GM12801 (cell line): ENCODE data around the gene PRSS16.

Experiments used
- TF ChIP-seq, protein P1 (sequence below): IDR thresholded peaks from one replicate; pipeline ENCODE4 v1.5.1; 2011; ENCODE audit warnings: control low read depth; ENCODE audit not compliant: insufficient read length; ENCODE audit errors: extremely low read depth

PRSS16 gene

DNA sequence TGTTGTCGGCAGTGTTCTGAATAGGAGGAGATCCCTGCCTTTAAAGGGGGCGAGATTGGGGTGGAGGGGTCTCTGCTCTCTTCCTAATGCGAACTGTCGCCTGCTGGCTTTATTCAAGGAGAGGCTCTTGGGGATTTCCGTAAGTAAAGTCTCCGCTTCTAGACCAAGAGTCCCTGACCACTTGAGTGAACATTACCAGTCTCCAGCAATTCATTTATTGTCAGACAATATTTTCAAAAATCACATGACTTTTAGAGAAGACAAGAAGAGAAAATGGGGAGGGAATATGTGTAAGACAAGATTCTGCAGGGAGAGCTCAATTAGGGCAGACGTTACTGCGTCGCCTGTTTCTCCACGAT, 43.3 kb downstream of the PRSS16 start:
- TF ChIP-seq, protein P1, sequence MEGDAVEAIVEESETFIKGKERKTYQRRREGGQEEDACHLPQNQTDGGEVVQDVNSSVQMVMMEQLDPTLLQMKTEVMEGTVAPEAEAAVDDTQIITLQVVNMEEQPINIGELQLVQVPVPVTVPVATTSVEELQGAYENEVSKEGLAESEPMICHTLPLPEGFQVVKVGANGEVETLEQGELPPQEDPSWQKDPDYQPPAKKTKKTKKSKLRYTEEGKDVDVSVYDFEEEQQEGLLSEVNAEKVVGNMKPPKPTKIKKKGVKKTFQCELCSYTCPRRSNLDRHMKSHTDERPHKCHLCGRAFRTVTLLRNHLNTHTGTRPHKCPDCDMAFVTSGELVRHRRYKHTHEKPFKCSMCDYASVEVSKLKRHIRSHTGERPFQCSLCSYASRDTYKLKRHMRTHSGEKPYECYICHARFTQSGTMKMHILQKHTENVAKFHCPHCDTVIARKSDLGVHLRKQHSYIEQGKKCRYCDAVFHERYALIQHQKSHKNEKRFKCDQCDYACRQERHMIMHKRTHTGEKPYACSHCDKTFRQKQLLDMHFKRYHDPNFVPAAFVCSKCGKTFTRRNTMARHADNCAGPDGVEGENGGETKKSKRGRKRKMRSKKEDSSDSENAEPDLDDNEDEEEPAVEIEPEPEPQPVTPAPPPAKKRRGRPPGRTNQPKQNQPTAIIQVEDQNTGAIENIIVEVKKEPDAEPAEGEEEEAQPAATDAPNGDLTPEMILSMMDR: no peak

- TF ChIP-seq, protein P1: no peak
Measured at GRCh38 chr6:27293436-27294098, 46.1 kb downstream of the PRSS16 start.

DNA sequence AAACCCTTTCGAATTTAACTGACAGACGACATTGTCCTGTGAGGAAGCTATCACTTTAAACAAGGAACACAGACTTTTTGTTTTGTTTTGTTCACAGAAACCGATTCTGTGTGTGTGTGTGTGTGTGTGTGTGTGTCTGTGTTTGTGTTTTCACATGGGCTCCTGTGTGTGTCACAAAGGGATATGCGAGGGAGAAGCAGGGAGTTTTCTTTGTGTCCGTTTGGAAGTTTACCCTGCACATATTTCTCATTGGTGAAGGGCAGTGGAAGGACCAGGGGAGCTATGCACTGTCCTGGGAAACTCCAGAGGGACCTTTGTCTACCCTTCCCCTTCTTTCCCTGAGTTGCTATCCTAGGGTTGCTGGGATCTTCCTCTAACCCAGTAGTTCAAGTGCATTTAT, 46.9 kb downstream of the PRSS16 start:
- TF ChIP-seq, protein P1: no peak

DNA sequence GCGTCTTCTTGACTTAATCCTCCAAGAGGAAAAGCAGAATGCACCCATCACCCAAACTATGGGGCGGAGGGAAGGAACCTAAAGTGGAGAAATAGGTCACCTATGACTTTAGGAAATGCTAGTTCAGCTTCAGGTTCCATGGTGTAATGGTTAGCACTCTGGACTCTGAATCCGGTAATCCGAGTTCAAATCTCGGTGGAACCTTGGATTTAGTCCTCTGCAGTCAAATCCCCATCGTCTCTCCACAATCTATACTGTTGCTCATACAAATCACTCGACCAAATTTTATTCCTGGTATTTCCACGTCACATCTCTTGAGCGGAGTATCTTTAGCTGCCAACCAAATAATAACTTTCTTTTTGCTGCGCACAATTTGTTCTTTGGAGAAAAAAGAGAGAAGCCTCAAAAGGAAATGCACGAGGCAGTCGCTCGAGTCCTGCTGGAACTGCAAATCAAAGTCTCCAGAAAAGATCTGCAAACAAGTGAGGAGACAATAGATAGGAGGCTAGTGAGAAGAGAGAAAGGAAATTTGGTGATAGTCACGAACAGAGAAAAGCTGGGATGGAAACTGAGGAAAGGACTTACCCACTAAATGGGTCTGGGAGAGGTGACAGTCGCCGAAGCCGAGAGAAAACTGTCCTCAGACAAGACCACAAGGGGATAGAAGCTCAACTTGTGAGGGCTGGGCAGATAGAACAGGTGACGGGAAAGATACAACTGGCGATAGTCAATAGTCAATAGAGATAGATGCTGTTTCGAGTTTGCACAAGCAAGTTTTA, 48.0 kb downstream of the PRSS16 start:
- TF ChIP-seq, protein P1: no peak

DNA sequence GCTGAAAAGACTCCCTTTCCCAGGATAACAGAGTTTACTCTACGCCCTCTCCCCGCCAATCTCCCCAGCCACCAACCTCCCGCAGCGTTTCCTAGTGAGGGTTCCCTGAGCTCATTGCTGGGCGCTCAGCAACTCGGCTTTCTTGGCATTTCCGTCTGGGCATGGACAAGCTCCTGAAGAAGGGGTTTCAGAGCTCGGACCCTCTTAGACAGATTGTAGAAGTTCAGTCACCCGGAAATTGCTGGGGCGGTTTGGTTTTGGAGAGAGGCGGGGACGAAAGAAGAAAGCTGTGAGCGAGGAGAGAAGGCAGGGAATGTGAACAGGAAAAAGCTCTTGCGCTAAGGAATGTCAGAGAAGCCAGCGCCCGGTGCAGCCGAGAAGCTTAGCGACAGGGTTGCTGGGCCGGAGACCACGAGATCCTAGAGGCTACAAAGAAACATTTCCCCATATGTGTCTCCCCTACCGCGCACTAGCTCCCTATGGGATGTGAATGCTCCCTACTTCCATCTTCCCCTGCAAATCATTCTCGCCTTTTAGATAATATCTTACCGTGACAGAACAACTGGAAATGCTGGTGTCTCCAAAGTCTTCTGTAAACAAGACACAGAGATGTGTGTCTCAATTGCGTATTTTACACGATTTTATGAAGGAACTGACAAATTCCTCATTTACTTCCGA, 48.7 kb downstream of the PRSS16 start:
- TF ChIP-seq, protein P1: no peak

- TF ChIP-seq, protein P1: no peak
Measured at GRCh38 chr6:27297484-27297856, 50.0 kb downstream of the PRSS16 start.
